DND-41 (cell line): ENCODE measurements around the gene SF3B3.

Source experiments
- ATAC-seq: fragments of 200-7000 bp; cut with Tn5 transposase; 3 replicates; pipeline ENCODE4 v1.9.1; 2021; ENCODE audit warnings: low read depth; ENCODE audit not compliant: insufficient read depth
- DNase-seq: peaks from one replicate; pipeline ENCODE4 v3.0.0-alpha.2; 2020
- H2AFZ ChIP-seq: 2 replicates; pipeline ENCODE4 v1.6.0; 2012; ENCODE audit warnings: low read depth, low read length
- H3K27ac ChIP-seq: 2 replicates; pipeline ENCODE4 v1.5.1; 2012; ENCODE audit warnings: low read length, inconsistent platforms
- H3K27me3 ChIP-seq: fragments of 200-600 bp; sonication (generic); 2 replicates; pipeline ENCODE4 v1.6.0; 2012; ENCODE audit warnings: low read length, mild to moderate bottlenecking, inconsistent platforms; ENCODE audit not compliant: insufficient read depth, poor library complexity
- H3K36me3 ChIP-seq: 2 replicates; pipeline ENCODE4 v1.5.1; 2012; ENCODE audit warnings: low read length, inconsistent platforms; ENCODE audit not compliant: insufficient read depth
- H3K4me1 ChIP-seq: 2 replicates; pipeline ENCODE4 v1.5.1; 2012; ENCODE audit warnings: mild to moderate bottlenecking, low read length; ENCODE audit not compliant: insufficient read depth
- H3K4me2 ChIP-seq: 2 replicates; pipeline ENCODE4 v1.6.0; 2012; ENCODE audit warnings: mild to moderate bottlenecking, moderate library complexity, low read length, inconsistent platforms; ENCODE audit not compliant: insufficient read depth
- H3K4me3 ChIP-seq, 2 experiments: fragments of 200-600 bp in 1 of 2; shearing (Covaris generic) in 1 of 2; 2 replicates each; pipeline ENCODE4 v1.5.1; 2012 to 2016; ENCODE audit warnings: inconsistent platforms in 2 of 2, low read length in 2 of 2, mild to moderate bottlenecking in 2 of 2, low read depth in 1 of 2, moderate library complexity in 1 of 2
- H3K79me2 ChIP-seq: 2 replicates; pipeline ENCODE4 v1.6.0; 2012; ENCODE audit warnings: low read length, inconsistent platforms; ENCODE audit not compliant: insufficient read depth
- H3K9ac ChIP-seq: 2 replicates; pipeline ENCODE4 v1.6.0; 2012; ENCODE audit warnings: low read depth, mild to moderate bottlenecking, inconsistent platforms, low read length, moderate library complexity
- H3K9me3 ChIP-seq: 2 replicates; pipeline ENCODE4 v1.5.1; 2012; ENCODE audit warnings: low read length, moderate library complexity, mild to moderate bottlenecking, inconsistent platforms; ENCODE audit not compliant: insufficient read depth, severe bottlenecking
- H4K20me1 ChIP-seq: 2 replicates; pipeline ENCODE4 v1.6.0; 2012; ENCODE audit warnings: low read length; ENCODE audit not compliant: insufficient read depth
- EZH2 ChIP-seq: IDR thresholded peaks from 3 replicates; pipeline ENCODE4 v1.6.1; 2012; ENCODE audit warnings: borderline replicate concordance, low read depth, mild to moderate bottlenecking, moderate library complexity, low read length, inconsistent platforms; ENCODE audit not compliant: severe bottlenecking
- TF ChIP-seq, protein P1 (sequence below): IDR thresholded peaks from 2 replicates; pipeline ENCODE4 v1.5.1; 2012; ENCODE audit warnings: borderline replicate concordance, low read length, moderate library complexity, mild to moderate bottlenecking; ENCODE audit not compliant: poor library complexity, severe bottlenecking; ENCODE audit errors: extremely low read depth

The SF3B3 gene

DNA sequence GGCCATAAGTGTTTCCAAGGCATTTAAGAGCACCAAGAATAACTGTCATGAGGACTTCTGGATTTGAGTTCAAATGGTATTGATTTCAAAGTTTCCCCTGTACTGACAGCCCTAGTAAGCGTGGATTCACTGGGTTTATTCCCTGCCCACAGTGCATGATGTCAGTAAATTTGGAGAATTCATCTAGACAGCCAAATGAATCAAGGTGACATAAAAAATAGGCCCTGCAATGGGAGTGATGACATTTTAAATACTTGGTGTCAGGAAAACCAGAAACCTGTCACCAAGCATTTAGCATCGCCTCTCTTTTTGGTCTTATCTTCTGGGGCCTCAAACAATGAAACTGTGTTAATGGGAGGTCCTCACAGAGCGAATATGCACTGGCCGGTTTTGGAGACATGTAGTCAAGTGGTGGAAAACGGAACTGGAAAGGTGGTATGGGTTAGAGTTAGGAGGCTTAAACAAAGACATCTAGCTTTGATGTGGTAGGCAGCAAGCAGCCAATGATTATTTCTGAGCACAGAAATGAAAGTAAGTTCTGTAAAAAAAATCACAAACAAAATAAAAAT lies 29.3 kb upstream of the SF3B3 start:
- no peak overlapping the region for H2AFZ ChIP-seq
- no peaks in the 10 kb centered on the region for H3K27me3 ChIP-seq
- no peaks in the 10 kb centered on the region for H3K4me1 ChIP-seq
- peaks cover 55% of the 10 kb centered on the region for H3K36me3 ChIP-seq
- no peak overlapping the region for H3K27ac ChIP-seq
- DNase-seq: no peak
- no peak for TF ChIP-seq EZH2
- TF ChIP-seq, protein P1, sequence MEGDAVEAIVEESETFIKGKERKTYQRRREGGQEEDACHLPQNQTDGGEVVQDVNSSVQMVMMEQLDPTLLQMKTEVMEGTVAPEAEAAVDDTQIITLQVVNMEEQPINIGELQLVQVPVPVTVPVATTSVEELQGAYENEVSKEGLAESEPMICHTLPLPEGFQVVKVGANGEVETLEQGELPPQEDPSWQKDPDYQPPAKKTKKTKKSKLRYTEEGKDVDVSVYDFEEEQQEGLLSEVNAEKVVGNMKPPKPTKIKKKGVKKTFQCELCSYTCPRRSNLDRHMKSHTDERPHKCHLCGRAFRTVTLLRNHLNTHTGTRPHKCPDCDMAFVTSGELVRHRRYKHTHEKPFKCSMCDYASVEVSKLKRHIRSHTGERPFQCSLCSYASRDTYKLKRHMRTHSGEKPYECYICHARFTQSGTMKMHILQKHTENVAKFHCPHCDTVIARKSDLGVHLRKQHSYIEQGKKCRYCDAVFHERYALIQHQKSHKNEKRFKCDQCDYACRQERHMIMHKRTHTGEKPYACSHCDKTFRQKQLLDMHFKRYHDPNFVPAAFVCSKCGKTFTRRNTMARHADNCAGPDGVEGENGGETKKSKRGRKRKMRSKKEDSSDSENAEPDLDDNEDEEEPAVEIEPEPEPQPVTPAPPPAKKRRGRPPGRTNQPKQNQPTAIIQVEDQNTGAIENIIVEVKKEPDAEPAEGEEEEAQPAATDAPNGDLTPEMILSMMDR: no peak
- no peak overlapping the region for H3K4me2 ChIP-seq
- H3K9me3 ChIP-seq: no peaks in the 10 kb centered on the region
- no peak overlapping the region for H3K9ac ChIP-seq
- H3K79me2 ChIP-seq: no peaks in the 10 kb centered on the region
- no peak overlapping the region for H3K4me3 ChIP-seq
- peak; percentile 73 for ATAC-seq
- H4K20me1 ChIP-seq: no peaks in the 10 kb centered on the region

DNA sequence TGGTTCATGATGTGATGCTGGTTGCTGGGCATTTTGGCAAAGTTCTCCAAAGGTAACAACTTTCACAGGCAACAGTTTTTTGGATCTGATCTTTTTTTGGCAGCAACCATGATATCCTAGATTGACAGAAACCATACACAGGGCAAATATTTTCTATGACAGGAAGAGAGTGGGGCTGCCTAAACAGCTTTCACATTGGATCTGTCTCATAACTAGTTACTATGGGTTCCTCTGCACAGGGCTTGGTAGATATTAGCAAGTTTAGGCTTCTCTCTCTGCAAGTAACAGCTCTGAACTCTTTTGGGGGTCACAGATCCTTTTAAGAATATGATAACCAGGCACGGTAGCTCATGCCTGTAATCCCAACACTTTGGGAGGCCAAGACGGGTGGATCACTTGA lies 28.8 kb upstream of the SF3B3 start:
- TF ChIP-seq, protein P1: no peak
- TF ChIP-seq EZH2: no peak

DNA sequence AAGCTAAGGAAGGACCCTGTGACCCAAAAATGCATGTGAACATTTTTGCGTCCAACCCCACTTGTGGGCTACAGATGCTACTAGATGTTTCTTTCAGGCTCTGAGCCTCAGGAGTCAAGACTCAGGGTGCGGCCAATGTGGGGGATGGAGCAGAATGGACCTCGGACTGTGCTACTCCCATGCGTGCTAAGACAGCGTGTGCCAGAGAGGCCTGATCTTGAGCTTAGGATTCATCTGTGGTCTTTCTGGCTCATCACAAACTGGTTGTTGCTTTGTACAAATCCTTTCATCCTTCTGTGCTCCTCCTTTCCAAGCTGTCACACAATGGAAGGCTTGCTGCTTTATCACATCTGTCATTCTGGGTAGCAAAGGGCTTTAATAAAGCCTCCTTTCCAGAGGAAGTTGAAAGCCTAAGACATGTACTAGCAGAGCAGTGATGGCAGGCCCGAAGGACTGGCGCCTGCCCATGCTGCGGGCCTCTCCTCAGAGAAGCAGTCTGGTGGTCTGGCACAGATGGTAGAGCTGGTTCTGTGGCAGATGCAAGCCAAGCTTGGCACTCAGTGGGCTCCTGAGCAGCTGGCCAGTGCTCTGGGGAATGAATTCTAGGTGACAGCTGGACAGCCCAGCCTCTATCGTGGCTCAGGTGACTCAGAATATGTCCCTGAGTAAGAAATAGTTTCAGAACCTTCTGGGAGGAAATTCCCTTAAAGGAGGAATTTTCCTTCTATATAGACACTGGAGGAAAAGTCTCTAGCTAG lies 28.0 kb upstream of the SF3B3 start:
- H3K36me3 ChIP-seq: peaks cover 48% of the 10 kb centered on the region
- no peak for DNase-seq

More for the DNA sequence above, 28.8 kb upstream of the SF3B3 start:
- Histone ChIP-seq H3K79me2 (no peaks in the 10 kb centered on the region), H3K27ac (no peak overlapping the region), H3K27me3 (no peaks in the 10 kb centered on the region), H3K36me3 (peaks cover 52% of the 10 kb centered on the region), H3K4me1 (no peaks in the 10 kb centered on the region), H3K9me3 (no peaks in the 10 kb centered on the region), H3K9ac (no peak overlapping the region), H3K4me2 (no peak overlapping the region), H3K4me3 (no peak overlapping the region), H4K20me1 (no peaks in the 10 kb centered on the region), H2AFZ (no peak overlapping the region)
- no peak for DNase-seq
- ATAC-seq: no peak

More for the DNA sequence above, 28.0 kb upstream of the SF3B3 start:
- Histone ChIP-seq H3K4me3 (no peak overlapping the region), H3K4me2 (no peak overlapping the region), H3K27ac (no peak overlapping the region), H2AFZ (no peak overlapping the region), H3K4me1 (no peaks in the 10 kb centered on the region), H3K79me2 (no peaks in the 10 kb centered on the region), H3K27me3 (no peaks in the 10 kb centered on the region), H4K20me1 (no peaks in the 10 kb centered on the region), H3K9me3 (no peaks in the 10 kb centered on the region), H3K9ac (no peak overlapping the region)
- no peak for ATAC-seq
- TF ChIP-seq EZH2: no peak
- TF ChIP-seq, protein P1: no peak
